ENCODE measurements around the gene TFAP2A.

TFAP2A gene

GRCh38 chr6:10415617-10416480 lies 975 bp upstream of the TFAP2A start:
- TF ChIP-seq SPI1 (IDR thresholded peaks at IDR 0.05; ENCODE audit: low read depth, low read length): no peak
- no peak for TF ChIP-seq POU2F2 (IDR thresholded peaks at IDR 0.05; ENCODE audit: low read depth, low read length)
- TF ChIP-seq PAX5 (IDR thresholded peaks at IDR 0.05; ENCODE audit: insufficient read depth, low read length, severe bottlenecking): no peak
- TF ChIP-seq POLR2AphosphoS5 (IDR thresholded peaks at IDR 0.05; ENCODE audit: low read depth, low read length): no peak
- no peak for TF ChIP-seq TAF1 (IDR thresholded peaks at IDR 0.05; ENCODE audit: low read depth, low read length)
- no peak for TF ChIP-seq POLR2A (IDR thresholded peaks at IDR 0.05; ENCODE audit: low read depth, low read length)
- FAIRE-seq (no peak), DNase-seq (ENCODE audit: insufficient read length, low spot score) (no peak)

DNA sequence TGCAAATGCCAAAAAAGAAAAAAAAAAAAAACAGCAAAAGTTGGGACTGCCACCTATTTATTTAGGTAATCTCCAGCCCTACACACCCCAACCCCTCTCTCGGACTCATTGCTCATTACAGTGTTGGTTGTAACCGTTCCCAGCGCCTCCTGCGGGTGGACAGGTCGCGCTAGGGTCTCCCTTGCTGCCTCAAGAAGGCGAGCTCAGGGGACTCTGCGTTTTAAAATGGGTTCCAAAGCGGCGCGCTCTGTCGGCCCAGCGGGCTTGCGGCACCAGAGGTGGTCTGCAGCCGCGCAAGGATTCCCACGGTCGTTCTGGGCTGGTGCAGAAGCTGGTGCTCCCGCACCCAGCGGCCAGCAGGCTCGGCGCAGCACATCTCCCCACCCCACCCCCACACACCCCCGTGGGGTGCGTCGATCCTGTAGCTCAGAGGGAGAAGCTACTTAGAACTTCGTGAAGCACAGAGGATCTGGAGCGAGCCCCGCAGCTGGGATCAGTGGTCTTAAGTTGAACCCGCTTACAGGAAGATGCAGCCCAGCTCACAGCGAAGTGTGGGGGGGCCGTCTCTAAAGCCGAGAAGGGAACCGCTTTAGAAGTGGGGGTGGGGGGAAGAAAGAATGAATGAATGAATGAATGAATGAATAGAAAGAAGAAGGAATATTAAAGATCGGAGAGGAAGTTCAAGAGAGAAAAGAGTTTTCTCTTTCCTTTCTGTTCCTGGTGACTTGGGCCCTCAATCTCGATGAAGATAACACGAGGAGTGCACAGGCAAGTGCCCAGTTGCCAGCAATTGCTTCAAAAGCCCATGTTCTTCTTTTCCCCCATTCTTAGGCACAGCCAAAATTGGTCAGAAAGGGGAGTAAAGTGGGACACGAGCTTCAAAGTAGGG lies 780 bp downstream of the TFAP2A start:
- TF ChIP-seq TAF1 (IDR thresholded peaks at IDR 0.05; ENCODE audit: low read depth, low read length) (no peak), POLR2A (IDR thresholded peaks at IDR 0.05; ENCODE audit: low read depth, low read length) (no peak), POLR2AphosphoS5 (IDR thresholded peaks at IDR 0.05; ENCODE audit: low read depth, low read length) (no peak), SPI1 (IDR thresholded peaks at IDR 0.05; ENCODE audit: low read depth, low read length) (no peak), POU2F2 (IDR thresholded peaks at IDR 0.05; ENCODE audit: low read depth, low read length) (no peak), PAX5 (IDR thresholded peaks at IDR 0.05; ENCODE audit: insufficient read depth, low read length, severe bottlenecking) (no peak)
- no peak for DNase-seq (ENCODE audit: insufficient read length, low spot score)

GRCh38 chr6:10413262-10413849 lies 1.5 kb downstream of the TFAP2A start:
- TF ChIP-seq PAX5 (IDR thresholded peaks at IDR 0.05; ENCODE audit: insufficient read depth, low read length, severe bottlenecking) (no peak), POLR2AphosphoS5 (IDR thresholded peaks at IDR 0.05; ENCODE audit: low read depth, low read length) (no peak), POLR2A (IDR thresholded peaks at IDR 0.05; ENCODE audit: low read depth, low read length) (no peak), POU2F2 (IDR thresholded peaks at IDR 0.05; ENCODE audit: low read depth, low read length) (no peak), SPI1 (IDR thresholded peaks at IDR 0.05; ENCODE audit: low read depth, low read length) (no peak), TAF1 (IDR thresholded peaks at IDR 0.05; ENCODE audit: low read depth, low read length) (no peak)
- no peak for DNase-seq (ENCODE audit: insufficient read length, low spot score)
- FAIRE-seq: no peak

More for the DNA sequence above, 780 bp downstream of the TFAP2A start:
- no peak for FAIRE-seq

DNA sequence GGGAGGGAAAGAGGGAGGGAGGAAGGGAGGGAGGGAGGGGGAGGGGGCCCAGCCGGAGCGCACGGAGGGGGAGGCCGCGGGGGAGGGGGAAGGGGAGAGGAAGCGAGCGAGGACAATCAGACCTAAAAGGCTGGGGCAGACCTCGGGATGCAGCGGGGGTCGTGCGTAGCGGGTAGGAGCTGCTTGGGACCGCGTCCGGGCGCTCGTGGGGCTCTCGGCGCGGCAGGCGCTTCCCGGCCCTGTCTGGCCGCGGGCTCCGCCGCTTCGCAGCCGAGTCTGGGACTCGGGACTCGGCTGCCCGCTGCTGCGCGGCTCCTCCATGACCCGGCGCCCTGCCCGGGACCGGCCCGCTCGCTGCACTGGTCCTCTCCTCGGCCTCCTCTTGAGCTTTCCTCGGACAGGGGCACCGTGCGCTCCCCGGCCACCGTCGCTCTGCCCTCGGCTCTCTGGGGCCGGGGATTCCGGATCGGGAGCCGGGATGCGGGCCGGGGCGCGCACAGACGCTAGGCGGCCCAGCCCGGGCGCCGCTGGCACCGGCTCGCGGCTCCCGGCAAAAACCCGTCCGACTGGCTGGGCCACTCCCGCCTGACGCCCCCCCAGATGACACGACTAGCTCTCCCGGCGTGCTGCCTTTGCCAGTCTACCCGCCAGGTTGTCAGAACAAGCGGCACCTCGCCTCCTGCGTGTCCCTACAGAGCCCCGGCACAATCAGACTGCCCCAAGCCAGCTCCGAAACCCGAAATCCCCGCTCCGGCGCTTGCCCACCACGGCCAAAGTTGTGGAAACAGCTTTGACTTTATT lies 2.2 kb downstream of the TFAP2A start:
- FAIRE-seq (no peak), DNase-seq (ENCODE audit: insufficient read length, low spot score) (no peak)
- TF ChIP-seq TAF1 (IDR thresholded peaks at IDR 0.05; ENCODE audit: low read depth, low read length) (no peak), POLR2A (IDR thresholded peaks at IDR 0.05; ENCODE audit: low read depth, low read length) (no peak), POU2F2 (IDR thresholded peaks at IDR 0.05; ENCODE audit: low read depth, low read length) (no peak), SPI1 (IDR thresholded peaks at IDR 0.05; ENCODE audit: low read depth, low read length) (no peak), POLR2AphosphoS5 (IDR thresholded peaks at IDR 0.05; ENCODE audit: low read depth, low read length) (no peak), PAX5 (IDR thresholded peaks at IDR 0.05; ENCODE audit: insufficient read depth, low read length, severe bottlenecking) (no peak)

- no peak for TF ChIP-seq PAX5 (IDR thresholded peaks at IDR 0.05; ENCODE audit: insufficient read depth, low read length, severe bottlenecking)
- TF ChIP-seq POLR2AphosphoS5 (IDR thresholded peaks at IDR 0.05; ENCODE audit: low read depth, low read length): no peak
- no peak for TF ChIP-seq POLR2A (IDR thresholded peaks at IDR 0.05; ENCODE audit: low read depth, low read length)
- no peak for TF ChIP-seq SPI1 (IDR thresholded peaks at IDR 0.05; ENCODE audit: low read depth, low read length)
- TF ChIP-seq POU2F2 (IDR thresholded peaks at IDR 0.05; ENCODE audit: low read depth, low read length): no peak
- no peak for TF ChIP-seq TAF1 (IDR thresholded peaks at IDR 0.05; ENCODE audit: low read depth, low read length)
- DNase-seq (ENCODE audit: insufficient read length, low spot score): no peak
- FAIRE-seq: peak; percentile 26
These were observed 2.9 kb downstream of the TFAP2A start for GRCh38 chr6:10411971-10412460.

DNA sequence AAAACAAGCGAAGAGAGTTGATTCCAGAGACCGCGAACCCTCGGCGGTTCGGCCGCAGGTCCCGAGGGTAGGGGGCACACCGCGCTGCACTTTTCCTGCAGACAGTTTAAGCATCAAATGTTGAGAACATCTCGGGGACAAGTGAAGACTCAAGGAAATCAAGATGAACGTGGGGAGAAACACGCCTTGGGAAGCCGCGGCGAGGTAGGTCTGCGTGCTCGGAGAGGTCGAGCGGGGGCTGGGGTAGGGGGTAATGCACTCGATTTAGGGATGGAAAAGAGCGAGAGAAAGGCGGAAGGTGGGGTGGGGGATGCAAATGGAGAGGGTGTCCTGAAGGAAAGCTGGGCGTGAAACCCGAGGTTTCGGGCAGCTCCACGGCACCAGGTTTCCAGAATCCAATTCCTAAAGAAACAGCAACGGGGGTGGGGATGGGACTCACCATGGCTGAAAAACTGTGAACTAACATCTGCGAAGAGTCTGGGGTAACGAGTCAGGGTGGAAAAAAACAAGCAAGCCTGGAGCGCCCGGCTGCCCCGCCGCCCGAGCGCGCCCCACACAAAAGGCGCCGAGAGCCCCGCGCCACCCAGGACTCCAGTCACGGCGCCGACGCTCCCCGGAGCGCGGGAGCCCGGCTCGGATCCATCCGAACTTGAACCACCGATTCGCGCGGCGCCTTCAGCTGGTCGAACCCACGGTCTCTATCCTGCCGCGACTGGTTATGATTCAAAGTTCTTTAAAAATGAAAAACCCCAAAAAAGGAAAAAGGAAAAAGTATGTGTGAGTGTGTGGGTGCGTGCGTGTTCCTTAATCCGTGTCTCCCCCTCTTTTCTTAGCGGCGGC lies 3.5 kb downstream of the TFAP2A start:
- FAIRE-seq: no peak
- TF ChIP-seq TAF1 (IDR thresholded peaks at IDR 0.05; ENCODE audit: low read depth, low read length) (no peak), POLR2AphosphoS5 (IDR thresholded peaks at IDR 0.05; ENCODE audit: low read depth, low read length) (no peak), POLR2A (IDR thresholded peaks at IDR 0.05; ENCODE audit: low read depth, low read length) (no peak), SPI1 (IDR thresholded peaks at IDR 0.05; ENCODE audit: low read depth, low read length) (no peak), POU2F2 (IDR thresholded peaks at IDR 0.05; ENCODE audit: low read depth, low read length) (no peak), PAX5 (IDR thresholded peaks at IDR 0.05; ENCODE audit: insufficient read depth, low read length, severe bottlenecking) (no peak)
- DNase-seq (ENCODE audit: insufficient read length, low spot score): no peak

GRCh38 chr6:10410207-10411050 lies 4.4 kb downstream of the TFAP2A start:
- DNase-seq (ENCODE audit: insufficient read length, low spot score) (no peak), FAIRE-seq (no peak)
- TF ChIP-seq TAF1 (IDR thresholded peaks at IDR 0.05; ENCODE audit: low read depth, low read length) (no peak), SPI1 (IDR thresholded peaks at IDR 0.05; ENCODE audit: low read depth, low read length) (no peak), POU2F2 (IDR thresholded peaks at IDR 0.05; ENCODE audit: low read depth, low read length) (no peak), POLR2AphosphoS5 (IDR thresholded peaks at IDR 0.05; ENCODE audit: low read depth, low read length) (no peak), PAX5 (IDR thresholded peaks at IDR 0.05; ENCODE audit: insufficient read depth, low read length, severe bottlenecking) (no peak), POLR2A (IDR thresholded peaks at IDR 0.05; ENCODE audit: low read depth, low read length) (no peak)
